Measurements from ENCODE around the gene GPATCH3.
"Not testable (repeated sequence)": the region's sequence is repeated elsewhere in the genome, so short reads cannot be mapped to it uniquely, and the experiment has no call there.

Gene GPATCH3

GRCh38 chr1:26900001-26900814 is at the start of gene GPATCH3:
Gene GPATCH3 (minus strand): TSS chr1:26900467. CDS start chr1:26900442, 25 bp downstream.
- DNase-seq (ENCODE audit: low spot score), result peak; percentile 95

GRCh38 chr1:26949926-26950319 is 49.7 kb upstream of the GPATCH3 start:
- no peak for DNase-seq (ENCODE audit: low spot score)

DNA sequence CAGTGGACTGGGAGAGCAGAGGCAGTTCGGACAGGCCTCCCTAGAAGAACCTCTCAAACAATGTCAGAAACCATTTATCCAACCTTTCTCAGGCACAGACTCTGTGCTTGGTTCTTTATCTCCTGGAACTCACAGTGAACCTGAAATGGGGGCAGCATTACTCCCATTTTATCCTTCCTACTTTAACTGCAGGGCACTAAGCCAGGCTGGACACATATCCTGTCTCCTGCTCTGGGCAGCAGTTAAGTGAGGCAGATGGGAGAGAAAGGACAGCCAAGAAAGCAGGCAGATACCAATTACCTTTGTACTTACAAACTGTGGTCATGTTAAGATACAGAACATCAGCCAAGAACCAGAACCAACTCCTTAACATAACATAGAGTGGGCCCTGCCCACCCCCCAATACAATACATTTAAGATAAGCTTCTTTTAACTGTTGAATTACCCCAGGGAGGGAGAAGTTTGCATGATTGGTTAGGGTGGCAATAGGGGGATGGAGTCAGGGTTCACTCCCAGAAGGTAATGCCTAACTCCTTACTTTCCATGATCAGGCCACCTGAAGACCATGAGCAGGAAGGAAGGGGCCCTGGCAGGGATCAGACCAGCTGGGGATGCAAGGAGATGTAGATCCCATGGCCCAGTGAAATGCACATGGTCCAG is 49.1 kb upstream of the GPATCH3 start:
- no peak for DNase-seq (ENCODE audit: low spot score)

- DNase-seq (ENCODE audit: low spot score), result not testable (repeated sequence)
Observed at GRCh38 chr1:26948725-26949057, 48.4 kb upstream of the GPATCH3 start.

GRCh38 chr1:26946270-26946669 is 46.0 kb upstream of the GPATCH3 start:
- no peak for DNase-seq (ENCODE audit: low spot score)

GRCh38 chr1:26945728-26946127 is 45.5 kb upstream of the GPATCH3 start:
- no peak for DNase-seq (ENCODE audit: low spot score)

- no peak for DNase-seq (ENCODE audit: low spot score)
Observed at GRCh38 chr1:26945138-26945537, 44.9 kb upstream of the GPATCH3 start.

GRCh38 chr1:26942656-26943055 is 42.4 kb upstream of the GPATCH3 start:
- DNase-seq (ENCODE audit: low spot score), result no peak

- no peak for DNase-seq (ENCODE audit: low spot score)
Observed at GRCh38 chr1:26941311-26941710, 41.0 kb upstream of the GPATCH3 start.

GRCh38 chr1:26938659-26939025 is 38.4 kb upstream of the GPATCH3 start:
- no peak for DNase-seq (ENCODE audit: low spot score)

DNA sequence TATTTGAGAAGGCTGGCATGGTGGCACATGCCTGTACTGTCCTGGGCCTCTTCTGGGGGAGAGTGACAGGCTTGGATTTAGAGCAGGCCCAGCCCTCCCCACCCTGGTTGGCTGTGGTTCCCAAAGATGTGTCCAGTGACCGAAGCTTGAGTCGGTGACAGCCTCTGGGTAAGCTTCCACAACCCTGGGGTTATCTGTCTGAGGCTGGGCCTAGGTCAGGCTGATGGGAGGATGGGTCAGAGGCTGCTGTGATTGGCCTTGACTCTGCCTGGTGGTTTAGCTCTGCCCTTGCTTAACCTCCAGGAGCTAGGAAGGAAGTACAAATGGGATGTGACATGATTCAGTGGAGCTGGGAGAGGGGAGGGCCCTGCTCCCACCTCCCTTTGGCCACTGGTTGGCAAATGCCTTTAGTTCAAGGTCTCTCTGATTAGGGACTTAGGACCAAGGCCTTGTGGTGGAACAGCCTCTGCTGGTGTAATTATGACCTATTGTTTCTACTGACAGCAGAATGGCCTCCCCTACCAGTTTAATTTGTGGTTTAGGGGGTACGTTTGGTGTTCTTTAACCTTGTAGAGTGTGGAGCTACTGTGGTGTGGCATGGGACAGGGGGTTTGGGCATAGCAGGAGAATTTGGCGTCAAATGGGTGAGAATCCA is 37.9 kb upstream of the GPATCH3 start:
- DNase-seq (ENCODE audit: low spot score), result no peak

DNA sequence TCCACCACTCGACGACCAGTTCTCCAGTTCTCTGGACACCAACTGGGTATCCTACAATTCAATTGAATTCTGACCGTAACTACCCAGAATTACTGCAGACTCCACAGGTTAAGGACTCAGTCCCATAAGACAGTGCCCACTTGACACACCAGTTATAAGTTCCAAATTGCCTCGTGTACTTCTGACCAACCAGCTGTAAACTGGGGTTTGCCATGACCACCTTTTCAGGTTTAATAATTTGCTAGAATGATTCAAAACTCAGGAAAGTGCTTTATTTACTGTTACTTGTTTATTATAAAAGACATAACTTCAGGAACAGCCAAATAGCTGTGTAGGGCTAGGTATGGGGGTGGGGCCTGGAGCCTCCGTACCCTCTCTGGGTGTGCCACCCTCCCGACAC is 36.6 kb upstream of the GPATCH3 start:
- DNase-seq (ENCODE audit: low spot score), result no peak

GRCh38 chr1:26932531-26932930 is 32.3 kb upstream of the GPATCH3 start:
- no peak for DNase-seq (ENCODE audit: low spot score)

GRCh38 chr1:26923711-26924110 is 23.4 kb upstream of the GPATCH3 start:
- DNase-seq (ENCODE audit: low spot score), result no peak

DNA sequence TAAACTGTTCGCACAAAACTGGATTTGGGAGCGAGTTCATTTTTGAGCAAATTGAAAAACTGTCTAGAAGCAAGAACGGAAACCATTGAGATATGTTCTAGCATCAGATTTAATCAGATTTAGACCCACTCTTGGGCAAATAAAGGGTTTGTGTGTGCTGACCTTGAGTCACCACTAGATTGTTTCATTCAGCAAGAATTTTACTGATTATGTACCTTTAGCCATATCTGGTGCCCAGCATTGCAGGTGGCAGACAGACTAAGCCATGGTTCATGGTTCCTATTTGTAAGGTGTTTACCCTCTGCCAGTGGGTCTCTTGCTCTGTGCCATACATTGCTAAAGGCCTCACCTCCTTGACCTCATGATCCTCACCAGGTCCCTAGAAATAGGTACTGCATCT is 22.6 kb upstream of the GPATCH3 start:
- DNase-seq (ENCODE audit: low spot score), result no peak

DNA sequence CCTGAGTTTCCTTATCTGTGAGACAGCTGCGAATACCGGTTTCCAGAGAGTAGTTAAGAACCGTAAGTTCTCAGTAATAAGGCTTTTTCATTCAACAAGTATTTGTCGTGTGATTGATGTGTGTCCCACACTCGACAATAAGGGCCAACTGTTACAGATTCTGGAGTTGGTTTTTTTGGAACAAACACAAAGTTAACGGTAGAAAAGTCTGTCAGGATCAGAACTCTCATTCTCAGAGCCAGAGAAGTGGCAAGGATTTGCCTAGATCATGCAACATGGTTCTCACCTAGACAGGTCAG is 22.1 kb upstream of the GPATCH3 start:
- no peak for DNase-seq (ENCODE audit: low spot score)

GRCh38 chr1:26921540-26922430 is 21.5 kb upstream of the GPATCH3 start, which contains the start of gene NUDC:
Gene NUDC (plus strand): TSS chr1:26921743. CDS start chr1:26921849, 106 bp downstream.
- peak; percentile 99 for DNase-seq (ENCODE audit: low spot score)

GRCh38 chr1:26921126-26921539 is 20.9 kb upstream of the GPATCH3 start:
- DNase-seq (ENCODE audit: low spot score), result no peak

DNA sequence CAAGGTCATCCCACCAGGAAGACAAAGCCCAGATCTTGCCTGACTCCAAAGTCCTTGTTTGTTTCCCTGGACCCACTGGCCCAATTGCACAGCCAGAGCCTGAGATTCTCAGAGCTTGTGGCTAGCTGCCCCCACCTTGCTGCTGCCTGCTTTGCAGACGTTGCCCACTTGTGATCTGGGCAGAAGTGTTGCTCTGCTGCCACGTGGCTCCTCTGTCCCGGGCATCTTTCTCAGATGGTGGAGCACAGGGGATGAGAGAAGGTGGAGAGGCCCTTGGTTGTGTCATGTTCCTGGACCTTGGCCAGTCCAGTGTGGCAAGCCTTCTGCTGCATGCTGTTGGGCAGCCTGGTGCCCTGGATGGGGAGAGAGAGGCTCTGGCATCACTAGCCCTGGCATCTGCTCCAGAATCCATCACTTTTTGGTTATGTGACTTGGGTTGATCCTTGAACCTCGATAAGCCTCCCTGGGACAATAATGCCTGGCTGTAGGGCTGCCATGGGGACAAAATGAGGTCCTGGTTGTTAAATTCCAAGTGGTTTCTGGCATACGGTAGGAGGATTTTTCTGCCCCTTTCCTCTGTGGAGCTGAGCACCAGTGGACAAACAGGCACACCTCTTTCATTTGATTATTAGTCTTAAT is 15.1 kb upstream of the GPATCH3 start:
- no peak for DNase-seq (ENCODE audit: low spot score)

- no peak for DNase-seq (ENCODE audit: low spot score)
Observed at GRCh38 chr1:26913754-26914619, 13.7 kb upstream of the GPATCH3 start, which contains the start of gene NR0B2. Gene NR0B2 (minus strand): TSS chr1:26913975. CDS start chr1:26913940, 35 bp downstream.

DNA sequence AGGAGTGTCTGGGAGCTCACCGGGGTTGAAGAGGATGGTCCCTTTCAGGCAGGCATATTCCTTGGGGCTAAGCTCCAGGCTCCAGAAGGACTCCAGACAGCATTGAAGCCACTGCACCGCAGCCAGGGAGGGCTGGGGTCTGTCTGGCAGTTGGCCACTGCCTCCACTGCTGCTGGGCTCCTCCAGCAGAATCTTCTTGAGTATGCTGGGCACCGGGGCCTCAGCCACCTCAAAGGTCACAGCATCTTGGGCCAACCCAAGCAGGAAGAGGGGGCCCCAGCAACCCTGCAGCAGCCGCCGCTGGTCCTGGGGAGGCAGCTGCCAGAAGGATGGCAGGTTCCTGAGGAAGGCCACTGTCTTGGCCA is 13.1 kb upstream of the GPATCH3 start:
- DNase-seq (ENCODE audit: low spot score), result no peak

All from iPS-NIHi11 (cell line).